HepG2 (cell line): ENCODE results near the gene AHCY. TPM values are rescaled to one million over a fixed set of nuclear protein-coding genes. Genes with fewer than 3 reads are reported as not detected.

Source experiments
- AKAP8 ChIP-seq: sonication (generic); formaldehyde crosslinking; IDR thresholded peaks from 2 replicates; pipeline ENCODE4 v1.5.1; 2020; ENCODE audit warnings: mild to moderate bottlenecking, missing genetic modification reagents
- FOSL1 ChIP-seq: sonication (generic); formaldehyde crosslinking; IDR thresholded peaks from 2 replicates; pipeline ENCODE4 v1.9.0; 2021; ENCODE audit warnings: missing genetic modification reagents, borderline replicate concordance
- FOXC1 ChIP-seq: sonication (generic); formaldehyde crosslinking; IDR thresholded peaks from 2 replicates; pipeline ENCODE4 v1.8.0; 2022; ENCODE audit warnings: mild to moderate bottlenecking, missing genetic modification reagents, borderline replicate concordance
- HHEX ChIP-seq: IDR thresholded peaks from 2 replicates; pipeline ENCODE4 v1.6.1; 2016; ENCODE audit warnings: control low read depth
- KMT2B ChIP-seq: IDR thresholded peaks from 2 replicates; pipeline ENCODE4 v1.6.1; 2016; ENCODE audit warnings: missing genetic modification reagents, missing compliant biosample characterization
- NR2C2 ChIP-seq: sonication (generic); formaldehyde crosslinking; IDR thresholded peaks from 2 replicates; pipeline ENCODE4 v1.4.0; 2020; ENCODE audit warnings: missing genetic modification reagents, mild to moderate bottlenecking, moderate library complexity, borderline replicate concordance
- PHF8 ChIP-seq: sonication (generic); formaldehyde crosslinking; IDR thresholded peaks from 2 replicates; pipeline ENCODE4 v1.5.0; 2020; ENCODE audit warnings: missing genetic modification reagents
- REPIN1 ChIP-seq: sonication (generic); formaldehyde crosslinking; IDR thresholded peaks from 2 replicates; pipeline ENCODE4 v1.8.0; 2022; ENCODE audit warnings: missing genetic modification reagents, low read depth, mild to moderate bottlenecking, borderline replicate concordance
- SMAD3 ChIP-seq: sonication (generic); formaldehyde crosslinking; IDR thresholded peaks from 2 replicates; pipeline ENCODE4 v1.4.0; 2020; ENCODE audit warnings: missing genetic modification reagents
- SMAD9 ChIP-seq: sonication (generic); formaldehyde crosslinking; IDR thresholded peaks from 2 replicates; pipeline ENCODE4 v1.5.1; 2020; ENCODE audit warnings: mild to moderate bottlenecking, missing genetic modification reagents
- TRIM22 ChIP-seq: fragments of 450-650 bp; IDR thresholded peaks from 2 replicates; pipeline ENCODE4 v1.6.1; 2017
- ZBTB39 ChIP-seq: sonication (generic); formaldehyde crosslinking; IDR thresholded peaks from 2 replicates; pipeline ENCODE4 v1.5.0; 2020; ENCODE audit warnings: missing genetic modification reagents
- ZFYVE20 ChIP-seq: sonication (generic); formaldehyde crosslinking; IDR thresholded peaks from 2 replicates; pipeline ENCODE4 v1.8.0; 2023; ENCODE audit warnings: low read depth, mild to moderate bottlenecking, moderate library complexity, missing genetic modification reagents, borderline replicate concordance
- ZNF124 ChIP-seq: sonication (generic); formaldehyde crosslinking; IDR thresholded peaks from 2 replicates; pipeline ENCODE4 v1.4.0; 2020; ENCODE audit warnings: missing genetic modification reagents
- ZNF30 ChIP-seq: sonication (generic); formaldehyde crosslinking; IDR thresholded peaks from 2 replicates; pipeline ENCODE4 v1.5.0; 2020; ENCODE audit warnings: mild to moderate bottlenecking, missing genetic modification reagents
- ZNF431 ChIP-seq: sonication (generic); formaldehyde crosslinking; IDR thresholded peaks from 2 replicates; pipeline ENCODE4 v1.9.0; 2022; ENCODE audit warnings: missing genetic modification reagents, low read depth, mild to moderate bottlenecking, borderline replicate concordance
- ZNF615 ChIP-seq: sonication (generic); formaldehyde crosslinking; IDR thresholded peaks from 2 replicates; pipeline ENCODE4 v1.5.0; 2020; ENCODE audit warnings: mild to moderate bottlenecking, missing genetic modification reagents, borderline replicate concordance
- ZSCAN25 ChIP-seq: sonication (generic); formaldehyde crosslinking; IDR thresholded peaks from 2 replicates; pipeline ENCODE4 v1.8.0; 2022; ENCODE audit warnings: mild to moderate bottlenecking, missing genetic modification reagents
- polyA plus RNA-seq, 8 experiments: library from polyadenylated mRNA; depleted of rRNA in 3 of 8; stranded (reverse) in 7 of 8; unstranded in 1 of 8; fragments of >200 nt; fragmentation: Illumina TruSeq in 4 of 8; extraction: Trizol in 4 of 8; gene quantifications; 2 replicates each; pipeline versions ENCODE4 v1.2.1 to v1.2.3, GENCODE V29; 2011 to 2016; ENCODE audit warnings: low read depth in 4 of 8, missing spikeins in 1 of 8, mixed read lengths in 1 of 8; ENCODE audit not compliant: insufficient read depth in 1 of 8
- total RNA-seq, 5 experiments: library from RNA; depleted of rRNA; stranded (reverse); fragments of >200 nt; fragmentation: Illumina TruSeq; extraction: Trizol; gene quantifications; 2 replicates each; pipeline ENCODE4 v1.2.3, GENCODE V29; 2016; ENCODE audit warnings: low read depth in 1 of 5
- TF ChIP-seq, protein P1 (sequence below), 2 experiments: sonication (generic) in 1 of 2; formaldehyde crosslinking in 1 of 2; IDR thresholded peaks; 2 replicates each; pipeline versions ENCODE4 v1.4.0 to v1.6.1; 2016 to 2020; ENCODE audit warnings: borderline replicate concordance in 1 of 2, low read depth in 1 of 2, mild to moderate bottlenecking in 1 of 2, missing genetic modification reagents in 1 of 2

Gene AHCY
- total and polyA plus RNA-seq, 2 of the 13 experiments (the other 11 are each of a cell fraction or from before 2014, with no cell fraction given): 407 to 419 TPM

DNA sequence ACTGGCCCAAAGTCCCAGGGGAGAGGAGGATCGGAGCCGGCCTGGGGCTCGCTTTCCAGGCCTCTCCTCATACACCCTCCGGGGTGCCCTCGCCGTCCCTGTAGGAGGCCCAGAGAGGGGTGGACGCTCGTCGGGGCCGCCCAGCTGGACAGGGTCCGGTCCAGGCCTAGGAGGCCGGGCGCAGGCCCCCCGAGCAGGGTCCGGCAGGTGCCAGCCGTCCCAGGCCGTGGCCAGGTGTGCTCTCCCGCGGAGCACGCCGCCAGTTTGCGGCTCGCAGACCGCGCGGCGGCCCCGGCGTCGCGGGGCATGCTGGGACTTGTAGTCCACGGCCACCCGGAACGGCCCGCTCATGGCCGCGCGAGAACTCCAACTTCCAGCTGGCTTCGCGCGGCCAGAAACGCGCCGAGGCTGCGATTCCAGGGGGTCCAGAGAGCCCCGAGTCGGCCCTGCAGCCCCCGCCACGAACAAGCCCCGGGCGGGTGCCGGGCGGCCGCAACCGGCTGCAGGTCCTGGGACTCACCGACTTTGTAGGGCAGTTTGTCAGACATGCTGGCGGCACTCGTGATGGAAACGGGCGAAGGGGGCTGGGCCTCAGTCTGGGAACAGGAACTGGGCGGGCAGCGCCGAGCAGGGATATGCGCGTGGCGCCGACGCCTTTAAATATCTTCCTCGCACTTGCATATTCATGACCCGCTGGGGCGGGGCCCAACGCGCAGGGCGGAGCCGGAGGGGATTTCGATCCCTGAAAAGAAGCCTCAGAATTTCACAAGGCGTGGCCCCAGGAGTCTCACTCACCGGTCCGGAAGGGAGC lies at the start of gene AHCY (continued):
- TF ChIP-seq ZFYVE20: peak; percentile 90; the same call in 1 of the 2 replicates
- TF ChIP-seq FOSL1 (CRISPR knock-in tag): 0 out of 2 replicates have a peak, but pooled peaks have one; percentile 55
- no peak; the same call in none of the 2 replicates for TF ChIP-seq ZSCAN25 (CRISPR knock-in tag)
- TF ChIP-seq HHEX: no peak
- TF ChIP-seq PHF8: peak; percentile 99
- TF ChIP-seq ZBTB39 (CRISPR knock-in tag): no peak; the same call in 1 of the 2 replicates
- TF ChIP-seq REPIN1: peak; percentile 60
- peak; percentile 97; the same call in 1 of the 2 replicates for TF ChIP-seq FOXC1 (CRISPR knock-in tag)
- TF ChIP-seq SMAD3: peak; percentile 28
- no peak for TF ChIP-seq ZNF615 (CRISPR knock-in tag)
- TF ChIP-seq NR2C2 (CRISPR knock-in tag): peak; percentile 75; the same call in 1 of the 2 replicates
- TF ChIP-seq AKAP8: peak; percentile 91; the same call in 1 of the 2 replicates
- peak; percentile 54; the same call in 1 of the 2 replicates for TF ChIP-seq SMAD9 (CRISPR knock-in tag)
- peak; percentile 94 for TF ChIP-seq KMT2B (CRISPR knock-in tag)
- TF ChIP-seq, protein P1, sequence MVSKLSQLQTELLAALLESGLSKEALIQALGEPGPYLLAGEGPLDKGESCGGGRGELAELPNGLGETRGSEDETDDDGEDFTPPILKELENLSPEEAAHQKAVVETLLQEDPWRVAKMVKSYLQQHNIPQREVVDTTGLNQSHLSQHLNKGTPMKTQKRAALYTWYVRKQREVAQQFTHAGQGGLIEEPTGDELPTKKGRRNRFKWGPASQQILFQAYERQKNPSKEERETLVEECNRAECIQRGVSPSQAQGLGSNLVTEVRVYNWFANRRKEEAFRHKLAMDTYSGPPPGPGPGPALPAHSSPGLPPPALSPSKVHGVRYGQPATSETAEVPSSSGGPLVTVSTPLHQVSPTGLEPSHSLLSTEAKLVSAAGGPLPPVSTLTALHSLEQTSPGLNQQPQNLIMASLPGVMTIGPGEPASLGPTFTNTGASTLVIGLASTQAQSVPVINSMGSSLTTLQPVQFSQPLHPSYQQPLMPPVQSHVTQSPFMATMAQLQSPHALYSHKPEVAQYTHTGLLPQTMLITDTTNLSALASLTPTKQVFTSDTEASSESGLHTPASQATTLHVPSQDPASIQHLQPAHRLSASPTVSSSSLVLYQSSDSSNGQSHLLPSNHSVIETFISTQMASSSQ (IDR thresholded peaks at IDR 0.05; ENCODE audit: low read depth): no peak
- TF ChIP-seq, protein P1 (CRISPR knock-in tag; IDR thresholded peaks at IDR 0.05; ENCODE audit: borderline replicate concordance): peak; percentile 80; the same call in 1 of the 2 replicates
- TF ChIP-seq ZNF431: peak; percentile 83; the same call in 1 of the 2 replicates
- no peak; the same call in 1 of the 2 replicates for TF ChIP-seq ZNF30
- peak; percentile 95 for TF ChIP-seq ZNF124 (CRISPR knock-in tag)
- TF ChIP-seq TRIM22: no peak
